H9 (cell line): ENCODE data around the gene OR51L1. TPM values are rescaled to one million over a fixed set of nuclear protein-coding genes. Genes with fewer than 3 reads are reported as not detected.

Source experiments
- DNase-seq: peaks from one replicate; pipeline ENCODE4 v3.0.0-alpha.2; 2017
- H2AFZ ChIP-seq: one replicate; pipeline ENCODE4 v1.6.1; 2013; ENCODE audit warnings: mild to moderate bottlenecking, low read length, control low read depth, moderate library complexity
- H2AK5ac ChIP-seq: 2 replicates; pipeline ENCODE4 v1.6.1; 2013; ENCODE audit warnings: low read length, control low read depth, mixed read lengths; ENCODE audit not compliant: insufficient read length
- H2BK120ac ChIP-seq: one replicate; pipeline ENCODE4 v1.6.1; 2013; ENCODE audit warnings: low read depth, mild to moderate bottlenecking, low read length, control low read depth, inconsistent platforms; ENCODE audit not compliant: poor library complexity, severe bottlenecking
- H2BK12ac ChIP-seq: 2 replicates; pipeline ENCODE4 v1.6.1; 2013; ENCODE audit warnings: low read length, control low read depth, mixed read lengths, low read depth; ENCODE audit not compliant: insufficient read length
- H2BK15ac ChIP-seq: 2 replicates; pipeline ENCODE4 v1.6.1; 2013; ENCODE audit warnings: low read depth, low read length, control low read depth
- H2BK20ac ChIP-seq: one replicate; pipeline ENCODE4 v1.6.1; 2013; ENCODE audit warnings: low read depth, mild to moderate bottlenecking, low read length, control low read depth, inconsistent platforms; ENCODE audit not compliant: poor library complexity, severe bottlenecking
- H2BK5ac ChIP-seq: 2 replicates; pipeline ENCODE4 v1.6.1; 2013; ENCODE audit warnings: low read length, control low read depth, mixed read lengths; ENCODE audit not compliant: insufficient read length
- H3K14ac ChIP-seq: 2 replicates; pipeline ENCODE4 v1.6.1; 2013; ENCODE audit warnings: low read length, control low read depth; ENCODE audit not compliant: insufficient read depth
- H3K18ac ChIP-seq: 2 replicates; pipeline ENCODE4 v1.6.1; 2013; ENCODE audit warnings: low read depth, mild to moderate bottlenecking, mixed read lengths, low read length, control low read depth; ENCODE audit not compliant: insufficient read length
- H3K23ac ChIP-seq: 2 replicates; pipeline ENCODE4 v1.6.1; 2013; ENCODE audit warnings: low read length, control low read depth, mixed read lengths, low read depth; ENCODE audit not compliant: insufficient read length
- H3K23me2 ChIP-seq: 2 replicates; pipeline ENCODE4 v1.6.1; 2013; ENCODE audit warnings: low read depth, mild to moderate bottlenecking, mixed read lengths, low read length, control low read depth; ENCODE audit not compliant: insufficient read length, poor library complexity, severe bottlenecking
- H3K27ac ChIP-seq: 2 replicates; pipeline ENCODE4 v1.5.1; 2013; ENCODE audit warnings: low read length, control low read depth, mixed read lengths, low read depth; ENCODE audit not compliant: insufficient read length
- H3K27me3 ChIP-seq: 2 replicates; pipeline ENCODE4 v1.6.1; 2013; ENCODE audit warnings: low read length, control low read depth, inconsistent platforms; ENCODE audit not compliant: insufficient read depth
- H3K4ac ChIP-seq: 2 replicates; pipeline ENCODE4 v1.6.1; 2013; ENCODE audit warnings: low read depth, mild to moderate bottlenecking, control low read depth, inconsistent platforms, low read length, moderate library complexity
- H3K4me1 ChIP-seq: 2 replicates; pipeline ENCODE4 v1.6.1; 2013; ENCODE audit warnings: low read length, control low read depth, inconsistent platforms; ENCODE audit not compliant: insufficient read depth
- H3K4me2 ChIP-seq: 2 replicates; pipeline ENCODE4 v1.6.1; 2013; ENCODE audit warnings: low read length, control low read depth, mixed read lengths; ENCODE audit not compliant: insufficient read length, insufficient read depth
- H3K56ac ChIP-seq: 2 replicates; pipeline ENCODE4 v1.6.1; 2013; ENCODE audit warnings: low read depth, mild to moderate bottlenecking, mixed read lengths, low read length, control low read depth; ENCODE audit not compliant: insufficient read length
- H3K79me1 ChIP-seq: 2 replicates; pipeline ENCODE4 v1.6.1; 2013; ENCODE audit warnings: low read depth, mild to moderate bottlenecking, moderate library complexity, low read length, control low read depth, inconsistent platforms; ENCODE audit not compliant: insufficient read depth, poor library complexity, severe bottlenecking
- H3K79me2 ChIP-seq: 2 replicates; pipeline ENCODE4 v1.6.1; 2013; ENCODE audit warnings: low read length, control low read depth, inconsistent platforms; ENCODE audit not compliant: insufficient read depth
- H3K9ac ChIP-seq: 2 replicates; pipeline ENCODE4 v1.6.1; 2013; ENCODE audit warnings: low read length, control low read depth, mixed read lengths; ENCODE audit not compliant: insufficient read length; ENCODE audit errors: extremely low read depth
- H3K9me3 ChIP-seq: one replicate; pipeline ENCODE4 v1.6.1; 2013; ENCODE audit warnings: low read depth, low read length, inconsistent platforms; ENCODE audit not compliant: control insufficient read depth
- H3T11ph ChIP-seq: one replicate; pipeline ENCODE4 v1.6.1; 2013; ENCODE audit warnings: mild to moderate bottlenecking, low read length, control low read depth, inconsistent platforms
- H4K20me1 ChIP-seq: one replicate; pipeline ENCODE4 v1.6.1; 2013; ENCODE audit not compliant: control insufficient read depth, insufficient read length, insufficient read depth
- H4K5ac ChIP-seq: 2 replicates; pipeline ENCODE4 v1.6.1; 2013; ENCODE audit warnings: low read depth, mild to moderate bottlenecking, mixed read lengths, low read length, control low read depth; ENCODE audit not compliant: insufficient read length
- H4K8ac ChIP-seq: replicated peaks from 2 replicates; pipeline ENCODE4 v1.6.1; 2013; ENCODE audit warnings: low read length, control low read depth, mixed read lengths, low read depth; ENCODE audit not compliant: insufficient read length
- H4K91ac ChIP-seq: 2 replicates; pipeline ENCODE4 v1.6.1; 2013; ENCODE audit warnings: low read depth, mild to moderate bottlenecking, moderate library complexity, mixed read lengths, low read length, control low read depth; ENCODE audit not compliant: insufficient read length
- H3K27ac Mint-ChIP-seq, 3 experiments: 2 replicates in 2 of 3; 3 replicates in 1 of 3; pipeline ENCODE4 v1.8.0; 2020 to 2021; ENCODE audit warnings: mixed read lengths in 3 of 3, mild to moderate bottlenecking in 1 of 3, moderate library complexity in 1 of 3
- H3K27me3 Mint-ChIP-seq: 2 replicates; pipeline ENCODE4 v1.8.0; 2021; ENCODE audit warnings: low read depth, mild to moderate bottlenecking, moderate library complexity, mixed read lengths
- H3K36me3 Mint-ChIP-seq, 3 experiments: 2 replicates in 2 of 3; 3 replicates in 1 of 3; pipeline ENCODE4 v1.8.0; 2020 to 2021; ENCODE audit warnings: low read depth in 3 of 3, mixed read lengths in 3 of 3; ENCODE audit not compliant: insufficient read depth in 1 of 3
- H3K4me1 Mint-ChIP-seq, 2 experiments: 2 replicates each; pipeline ENCODE4 v1.8.0; 2020; ENCODE audit warnings: mixed read lengths in 2 of 2
- H3K4me3 Mint-ChIP-seq, 2 experiments: 2 replicates in 1 of 2; 3 replicates in 1 of 2; pipeline ENCODE4 v1.8.0; 2020 to 2021; ENCODE audit warnings: mild to moderate bottlenecking in 2 of 2, mixed read lengths in 2 of 2, moderate library complexity in 1 of 2
- H3K9me3 Mint-ChIP-seq, 2 experiments: 2 replicates in 1 of 2; 3 replicates in 1 of 2; pipeline ENCODE4 v1.8.0; 2020; ENCODE audit warnings: mild to moderate bottlenecking in 2 of 2, mixed read lengths in 2 of 2, moderate library complexity in 1 of 2
- CTCF ChIP-seq: fragments of 200-600 bp; sonication (generic); conservative IDR thresholded peaks from 3 replicates; pipeline ENCODE4 v1.8.0; 2021; ENCODE audit warnings: antibody characterized with exemption, mild to moderate bottlenecking
- WGBS: extraction: QIAGEN DNeasy Blood & Tissue Kit; methylation state at CpG from one replicate; pipeline ENCODE4 v1.1.7; 2013; ENCODE audit warnings: missing lambda C conversion rate, low lambda C conversion rate, mixed read lengths; ENCODE audit not compliant: insufficient read length; ENCODE audit errors: extremely low coverage; 5-methylcytosine and 5-hydroxymethylcytosine counted together
- long read RNA-seq: library from polyadenylated mRNA; unstranded; transcript quantifications from one replicate; pipeline ENCODE4 v2.0.0, GENCODE V29; 2020
- total RNA-seq: library from RNA; stranded (reverse); gene quantifications from 2 replicates; pipeline ENCODE4 v1.2.1, GENCODE V29; 2021

Gene OR51L1
- total RNA-seq: not detected in 2 replicates
- long read RNA-seq: 0 reads

DNA sequence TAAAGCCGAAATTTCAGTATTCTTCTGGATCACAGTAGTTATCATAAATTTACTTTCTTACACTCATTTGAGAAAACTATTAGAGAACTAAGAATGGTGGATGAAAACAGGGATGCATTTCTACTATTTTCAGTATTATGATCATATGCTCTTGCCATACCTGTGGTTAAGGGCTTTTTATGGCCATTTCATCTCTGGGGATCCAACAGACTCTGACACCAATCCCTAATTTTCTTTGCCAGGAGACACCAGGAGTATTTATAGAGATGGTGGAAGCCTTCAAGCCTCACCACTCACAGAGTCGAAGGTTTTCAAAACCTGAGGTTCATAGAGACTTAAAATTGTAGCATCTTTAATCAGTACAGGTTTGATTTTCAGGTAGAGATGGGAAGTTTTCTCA, at the start of gene OR51L1:
OR51L1 (plus strand) TSS at position 301 of the 400 bp plus-strand sequence. CDS start 4,132 bp downstream, outside the sequence.
- no peaks in the 10 kb centered on the region for H3K27me3 Mint-ChIP-seq
- TF ChIP-seq CTCF: no peak
- WGBS: no CpG with 5 or more reads among the region's 2 CpGs

More for the DNA sequence above, at the start of gene OR51L1:
- Histone ChIP-seq H3K9me3 (no peaks in the 10 kb centered on the region), H2BK12ac (no peak within 1 kb of the TSS), H3K27me3 (no peaks in the 10 kb centered on the region), H2AK5ac (no peak within 1 kb of the TSS), H3K9ac (no peak within 1 kb of the TSS), H2BK120ac (no peak within 1 kb of the TSS), H2AFZ (no peak within 1 kb of the TSS), H3K18ac (no peak within 1 kb of the TSS), H2BK5ac (no peak within 1 kb of the TSS), H3K23me2 (no peaks in the 10 kb centered on the region), H3T11ph (no peak within 1 kb of the TSS), H3K14ac (no peak within 1 kb of the TSS), H3K56ac (no peak within 1 kb of the TSS), H3K4me1 (no peaks in the 10 kb centered on the region), H3K79me1 (no peaks in the 10 kb centered on the region), H2BK20ac (no peak within 1 kb of the TSS), H3K4ac (no peak within 1 kb of the TSS), H3K79me2 (no peaks in the 10 kb centered on the region), H4K8ac (no peak within 1 kb of the TSS), H4K20me1 (no peaks in the 10 kb centered on the region), H3K4me2 (no peak within 1 kb of the TSS), H4K5ac (no peak within 1 kb of the TSS), H3K23ac (no peak within 1 kb of the TSS), H4K91ac (no peak within 1 kb of the TSS), H2BK15ac (no peak within 1 kb of the TSS), H3K27ac (no peak within 1 kb of the TSS)
- Mint-ChIP-seq H3K9me3 (no peaks in the 10 kb centered on the region), H3K4me1 (peaks cover 0 to 5% of the 10 kb centered on the region in 2 experiments; a peak in 1 of 4 replicates), H3K4me3 (no peak within 1 kb of the TSS), H3K36me3 (no peaks in the 10 kb centered on the region), H3K27ac (no peak within 1 kb of the TSS)
- no peak for DNase-seq
